Measurements from ENCODE around the gene VWA5B2.

Gene VWA5B2

DNA sequence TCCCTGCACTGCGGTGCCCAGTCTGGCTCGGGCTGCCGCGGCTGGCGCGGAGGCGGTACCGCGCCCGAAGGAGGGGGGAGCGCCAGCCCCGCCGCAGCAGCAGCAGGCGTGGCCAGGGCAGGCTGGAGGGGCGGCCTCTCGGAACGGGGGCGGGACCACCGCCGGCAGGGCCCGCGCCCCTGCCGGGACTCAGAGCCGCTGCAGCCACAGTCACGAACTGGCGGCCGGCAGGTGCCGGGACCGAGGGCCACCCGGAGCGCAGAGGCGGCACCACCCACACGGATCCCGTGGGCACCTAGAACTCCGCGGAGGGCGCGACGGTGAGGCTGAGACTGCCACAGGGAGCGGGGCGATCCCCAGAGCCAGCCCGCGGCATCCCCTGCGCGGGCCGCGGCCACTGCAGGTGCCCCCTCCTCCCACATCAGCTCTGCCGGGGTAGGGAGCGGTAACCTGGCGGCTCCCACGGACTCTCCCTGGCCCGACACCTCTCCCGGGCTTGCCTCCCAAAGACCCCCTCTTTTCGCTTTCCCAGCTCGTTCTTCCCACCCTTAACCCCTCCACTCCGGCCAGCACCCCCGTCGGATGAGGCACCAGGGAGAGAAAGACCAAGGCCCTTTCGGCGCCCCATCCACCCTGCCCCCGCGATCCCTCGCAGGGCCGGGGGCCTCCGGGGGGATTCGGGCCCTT lies at the start of gene VWA5B2:
VWA5B2 (plus strand) TSS at position 192 of the 687 bp plus-strand sequence. CDS start 944 bp downstream, outside the sequence.
- peak; percentile 41 for DNase-seq (ENCODE audit: low spot score)

DNA sequence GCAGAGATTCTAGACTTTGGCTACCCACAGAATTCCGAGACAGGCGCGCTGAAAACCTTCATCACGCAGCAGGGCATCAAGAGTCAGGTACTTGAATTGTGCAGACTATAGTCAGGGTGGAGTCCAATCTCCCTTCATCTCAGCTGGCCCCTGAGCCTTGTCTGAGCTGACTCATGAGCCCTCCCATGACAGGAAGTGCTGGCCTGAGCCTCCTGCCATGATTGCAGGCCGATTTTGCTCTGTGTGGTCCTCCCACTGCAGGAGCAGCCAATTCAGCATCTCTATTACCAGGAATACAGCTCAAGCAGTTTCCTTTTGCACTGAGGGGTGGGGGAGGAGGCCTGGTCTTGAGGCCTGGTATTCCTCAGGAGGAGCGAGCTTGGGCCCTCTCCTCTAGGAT lies 49.2 kb upstream of the VWA5B2 start:
- no peak for DNase-seq (ENCODE audit: low spot score)

DNA sequence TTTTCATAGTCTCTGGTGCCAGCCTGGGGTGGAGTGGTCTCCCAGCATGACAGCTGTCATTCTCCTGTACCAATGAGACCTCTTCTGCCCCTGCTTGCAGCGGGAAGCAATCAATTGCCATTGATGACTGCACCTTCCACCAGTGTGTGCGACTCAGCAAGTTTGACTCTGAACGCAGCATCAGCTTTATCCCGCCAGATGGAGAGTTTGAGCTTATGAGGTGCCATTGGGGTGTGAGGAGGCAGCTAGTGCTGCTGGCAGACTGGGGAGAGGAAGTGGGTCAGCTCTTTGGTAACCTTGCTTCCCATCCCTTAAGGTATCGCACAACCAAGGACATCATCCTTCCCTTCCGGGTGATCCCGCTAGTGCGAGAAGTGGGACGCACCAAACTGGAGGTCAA lies 47.8 kb upstream of the VWA5B2 start:
- no peak for DNase-seq (ENCODE audit: low spot score)

DNA sequence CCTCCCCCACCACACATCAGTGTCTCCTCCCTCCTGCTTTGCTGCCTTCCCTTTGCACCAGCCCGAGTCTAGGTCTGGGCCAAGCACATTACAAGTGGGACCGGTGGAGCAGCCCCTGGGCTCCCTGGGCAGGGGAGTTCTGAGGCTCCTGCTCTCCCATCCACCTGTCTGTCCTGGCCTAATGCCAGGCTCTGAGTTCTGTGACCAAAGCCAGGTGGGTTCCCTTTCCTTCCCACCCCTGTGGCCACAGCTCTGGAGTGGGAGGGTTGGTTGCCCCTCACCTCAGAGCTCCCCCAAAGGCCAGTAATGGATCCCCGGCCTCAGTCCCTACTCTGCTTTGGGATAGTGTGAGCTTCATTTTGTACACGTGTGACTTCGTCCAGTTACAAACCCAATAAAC lies 45.7 kb upstream of the VWA5B2 start:
- no peak for DNase-seq (ENCODE audit: low spot score)

DNA sequence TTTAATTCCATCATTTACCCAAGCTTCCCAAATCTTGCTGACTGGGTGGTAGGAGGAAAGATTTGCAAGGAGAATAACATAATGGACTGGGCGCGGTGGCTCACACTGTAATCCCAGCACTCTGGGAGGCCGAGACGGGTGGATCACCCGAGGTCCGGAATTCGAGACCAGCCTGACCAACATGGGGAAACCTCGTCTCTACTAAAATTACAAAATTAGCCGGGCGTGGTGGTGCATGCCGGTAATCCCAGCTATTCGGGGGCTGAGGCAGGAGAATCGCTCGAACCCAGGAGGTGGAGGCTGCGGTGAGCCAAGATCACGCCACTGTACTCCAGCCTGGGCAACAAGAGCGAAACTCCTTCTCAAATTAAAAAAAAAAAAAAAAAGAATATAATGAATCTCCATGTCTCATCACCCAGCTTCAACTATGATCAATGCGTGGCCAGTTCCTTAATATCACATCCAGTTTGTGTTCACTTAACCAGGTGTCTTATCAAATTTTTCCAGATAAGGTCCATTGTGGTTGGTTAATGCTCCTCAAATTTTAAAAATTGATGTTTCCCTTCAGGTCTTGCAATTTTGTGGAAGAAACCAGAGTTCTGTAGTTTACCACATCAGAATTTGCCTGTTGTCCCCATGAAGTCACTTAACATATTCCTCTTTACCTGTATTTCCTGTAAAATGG lies 44.7 kb upstream of the VWA5B2 start:
- DNase-seq (ENCODE audit: low spot score) = peak; percentile 48

DNA sequence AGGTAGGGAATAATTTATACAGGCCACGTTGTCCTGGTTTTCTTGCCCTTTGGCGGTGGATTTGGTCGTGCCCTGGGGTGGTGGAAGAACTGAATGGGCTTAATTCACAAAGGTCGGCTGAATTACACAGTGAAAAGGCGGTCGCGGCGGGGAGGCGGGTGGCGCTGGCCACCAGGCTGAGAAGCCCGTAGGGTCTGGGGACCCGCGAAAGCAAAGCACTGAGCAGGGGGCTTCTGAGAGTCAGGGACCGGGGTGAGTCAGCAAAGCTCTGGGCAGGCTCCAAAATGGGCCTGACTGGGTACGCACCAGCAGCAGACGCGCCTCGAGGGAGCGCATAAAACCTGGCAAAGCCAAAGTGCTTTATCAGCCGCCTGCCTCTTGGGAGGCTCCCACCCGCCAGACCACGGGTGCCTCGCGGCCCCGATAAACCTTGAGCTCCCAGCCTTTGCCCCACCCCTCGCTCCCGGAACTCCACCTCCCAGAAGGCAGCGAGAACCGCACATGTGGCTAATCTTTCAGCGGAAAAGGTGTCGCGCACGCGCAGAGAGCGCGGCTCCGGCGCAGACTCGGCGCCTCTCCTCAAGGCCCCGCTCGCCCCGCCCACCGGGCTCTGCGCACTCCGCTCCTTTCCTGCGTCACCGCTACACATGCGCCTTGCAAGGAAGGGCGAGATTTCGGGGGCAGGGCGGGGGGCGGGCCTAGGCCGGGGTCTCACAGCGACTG lies 43.8 kb upstream of the VWA5B2 start:
- DNase-seq (ENCODE audit: low spot score) = peak; percentile 100

DNA sequence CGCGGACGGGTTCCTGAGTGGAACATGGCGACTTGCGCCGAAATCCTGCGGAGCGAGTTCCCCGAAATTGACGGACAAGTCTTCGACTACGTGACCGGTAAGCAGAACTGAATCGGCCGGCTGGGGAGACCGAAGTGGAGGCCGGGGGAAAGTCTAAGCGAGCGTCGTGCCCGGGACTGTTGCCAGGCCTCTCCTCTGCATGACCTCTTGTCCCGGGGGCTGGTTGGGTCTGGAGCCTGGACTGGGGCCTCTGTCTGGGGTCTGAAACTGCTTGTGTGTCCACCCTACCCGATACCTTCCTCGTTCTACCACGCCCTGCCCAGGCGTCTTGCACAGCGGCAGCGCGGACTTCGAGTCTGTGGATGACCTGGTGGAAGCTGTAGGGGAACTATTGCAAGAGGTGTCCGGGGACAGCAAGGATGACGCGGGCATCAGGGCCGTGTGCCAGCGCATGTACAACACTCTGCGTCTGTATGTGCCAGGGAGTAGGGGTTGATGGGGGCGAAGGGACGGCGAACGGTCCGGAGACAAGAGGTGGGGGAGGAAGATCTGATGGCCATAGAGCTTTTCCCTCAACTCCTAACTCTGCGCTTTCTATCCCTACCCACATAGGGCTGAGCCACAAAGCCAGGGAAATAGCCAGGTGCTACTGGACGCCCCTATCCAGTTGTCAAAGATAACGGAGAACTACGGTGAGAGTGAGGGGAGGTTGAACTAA lies 43.0 kb upstream of the VWA5B2 start, which contains the start of gene ABCF3:
ABCF3 (plus strand) TSS at position 16 of the 718 bp plus-strand sequence; CDS start at position 25, 9 bp downstream.
- peak; percentile 56 for DNase-seq (ENCODE audit: low spot score)

DNA sequence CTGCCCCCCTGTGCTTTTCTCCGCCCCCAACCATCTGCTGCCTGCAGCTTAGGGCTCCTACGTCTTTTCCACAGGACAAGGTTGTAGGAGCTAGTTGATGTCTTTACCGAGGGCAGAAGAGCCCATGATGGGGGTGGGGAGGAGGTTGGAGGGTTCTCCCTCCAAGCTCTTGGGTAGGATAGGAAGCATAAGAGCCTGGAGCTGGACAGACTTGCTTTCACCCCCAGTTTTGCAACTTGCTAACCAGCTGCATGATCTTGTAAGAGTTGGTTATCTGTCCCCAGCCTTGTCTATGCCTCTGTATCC lies 42.5 kb upstream of the VWA5B2 start:
- DNase-seq (ENCODE audit: low spot score) = peak; percentile 22

DNA sequence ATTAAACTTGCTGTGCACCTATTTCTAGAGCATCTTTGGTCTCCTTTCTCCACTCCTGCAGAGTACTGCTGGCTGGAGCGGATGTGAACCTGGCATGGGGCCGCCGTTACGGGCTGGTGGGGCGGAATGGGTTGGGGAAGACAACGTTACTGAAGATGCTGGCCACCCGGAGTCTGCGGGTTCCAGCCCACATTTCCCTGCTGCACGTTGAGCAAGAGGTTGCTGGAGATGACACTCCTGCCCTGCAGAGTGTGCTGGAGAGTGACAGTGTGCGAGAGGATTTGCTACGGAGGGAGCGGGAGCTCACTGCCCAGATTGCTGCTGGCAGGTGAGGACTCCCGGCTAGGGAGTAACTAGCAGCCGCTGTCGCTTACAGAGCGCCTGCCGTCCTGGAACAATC lies 41.3 kb upstream of the VWA5B2 start:
- DNase-seq (ENCODE audit: low spot score) = no peak

DNA sequence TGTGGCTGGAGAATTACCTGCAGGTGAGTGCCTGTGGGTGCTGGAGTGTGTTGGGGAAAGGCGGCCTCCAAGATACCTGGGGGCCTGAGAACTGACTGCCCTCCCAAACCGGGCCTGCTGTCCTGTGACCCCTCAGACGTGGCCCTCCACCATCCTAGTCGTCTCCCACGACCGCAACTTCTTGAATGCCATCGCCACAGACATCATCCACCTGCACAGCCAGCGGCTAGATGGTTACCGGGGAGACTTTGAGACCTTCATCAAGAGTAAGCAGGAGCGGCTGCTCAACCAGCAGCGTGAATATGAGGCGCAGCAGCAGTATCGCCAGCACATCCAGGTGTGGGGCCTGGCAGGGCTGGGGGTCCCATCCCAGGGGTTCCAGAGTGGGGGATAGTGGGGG lies 40.0 kb upstream of the VWA5B2 start:
- DNase-seq (ENCODE audit: low spot score) = no peak

DNA sequence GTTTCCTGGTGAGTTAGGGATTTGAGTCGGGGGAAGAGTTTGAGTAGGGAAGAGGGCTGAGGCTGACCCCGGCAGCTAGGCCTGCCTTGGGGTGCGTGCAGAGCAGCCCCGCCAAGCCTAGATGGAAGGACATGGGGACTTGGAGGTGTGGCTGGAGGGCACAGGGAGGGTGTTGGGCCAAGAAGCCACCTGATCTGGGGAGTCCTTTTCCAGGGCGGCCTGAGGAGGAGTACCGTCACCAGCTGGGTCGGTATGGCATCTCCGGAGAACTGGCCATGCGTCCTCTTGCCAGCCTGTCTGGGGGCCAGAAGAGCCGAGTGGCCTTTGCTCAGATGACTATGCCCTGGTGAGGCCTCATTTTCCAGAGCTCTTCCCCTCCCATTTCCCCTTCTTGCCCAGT lies 36.5 kb upstream of the VWA5B2 start:
- DNase-seq (ENCODE audit: low spot score) = no peak

DNA sequence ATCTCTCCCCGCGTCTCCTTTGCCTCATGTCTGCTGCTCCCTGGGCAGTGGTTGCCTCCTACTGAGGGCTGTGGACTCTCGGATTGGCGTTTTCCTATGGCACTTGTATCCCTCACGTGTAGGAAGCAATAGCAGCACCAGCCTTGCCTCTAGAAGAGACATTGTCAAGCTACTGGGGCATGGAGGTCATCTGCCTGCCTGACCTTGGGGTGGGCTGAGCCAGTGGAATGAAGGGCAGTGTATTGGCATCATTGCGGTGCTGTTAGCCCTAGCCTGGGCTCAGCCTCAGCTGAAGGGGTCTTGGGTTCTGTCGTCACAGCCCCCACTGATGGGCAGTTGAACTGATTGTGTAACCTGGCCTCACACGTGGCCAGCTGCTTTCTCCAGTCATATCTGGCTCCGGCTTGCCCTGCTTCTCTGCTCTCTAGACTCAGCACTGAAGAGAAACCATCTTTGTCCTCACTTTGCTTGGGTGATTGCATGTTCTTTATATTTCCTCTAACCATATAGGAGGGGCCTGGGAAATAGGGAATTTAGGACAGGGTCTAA lies 35.3 kb upstream of the VWA5B2 start:
- DNase-seq (ENCODE audit: low spot score) = no peak

DNA sequence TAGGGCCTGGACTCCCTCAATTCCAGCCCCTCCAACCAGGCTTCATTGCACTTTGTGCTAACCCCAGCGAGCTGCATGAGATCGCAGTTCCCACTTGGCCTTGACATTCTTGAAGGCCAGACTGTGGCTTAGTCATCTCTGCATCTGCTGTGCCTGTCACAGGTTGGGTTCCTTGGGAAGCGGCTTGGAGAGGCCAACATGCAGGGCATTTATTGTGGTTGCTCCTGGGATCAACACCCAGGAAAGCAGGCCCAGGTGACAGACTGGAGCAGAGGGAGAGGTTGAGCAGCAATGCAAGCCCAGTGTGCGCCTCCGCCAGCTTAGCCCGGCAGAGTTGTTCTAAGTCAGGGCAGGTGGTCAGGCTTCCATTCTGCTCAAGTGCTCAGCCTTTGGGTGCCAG lies 32.8 kb upstream of the VWA5B2 start:
- DNase-seq (ENCODE audit: low spot score) = no peak

DNA sequence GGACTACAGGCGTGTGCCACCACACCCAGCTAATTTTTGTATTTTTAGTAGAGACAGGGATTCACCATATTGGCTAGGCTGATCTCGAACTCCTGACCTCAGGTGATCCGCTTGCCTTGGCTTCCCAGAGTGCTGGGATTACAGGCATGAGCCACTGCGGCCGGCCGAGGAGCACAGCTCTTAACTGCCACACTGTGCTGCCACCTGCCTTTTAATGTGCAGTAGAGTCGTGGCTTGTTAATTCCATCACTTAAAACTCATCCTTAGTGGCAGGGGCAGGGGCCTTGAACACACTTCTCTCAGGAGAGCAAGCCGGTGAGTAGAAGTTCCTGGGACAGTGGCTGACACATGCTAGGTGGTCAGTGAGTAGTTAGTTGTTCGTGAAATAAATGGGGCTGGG lies 30.9 kb upstream of the VWA5B2 start:
- DNase-seq (ENCODE audit: low spot score) = no peak

DNA sequence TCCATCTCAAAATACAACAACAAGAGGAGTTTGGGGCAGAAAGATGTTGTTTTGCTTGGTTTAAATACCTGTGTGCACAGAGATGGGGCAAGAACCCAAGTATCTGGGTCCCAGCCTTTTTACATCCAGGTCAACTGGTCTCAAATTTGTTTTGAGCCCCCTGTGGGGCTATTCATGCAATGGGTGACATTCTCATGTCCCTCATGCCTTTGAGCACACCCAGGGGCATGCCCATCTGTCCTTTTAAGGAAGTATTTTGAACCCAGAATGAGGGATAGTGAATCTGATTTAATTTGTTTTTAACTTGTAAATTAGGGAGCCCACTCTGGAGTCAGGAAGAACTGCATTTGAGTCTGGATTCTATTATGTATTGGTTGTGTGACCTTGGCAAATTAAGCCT lies 28.6 kb upstream of the VWA5B2 start:
- DNase-seq (ENCODE audit: low spot score) = no peak

DNA sequence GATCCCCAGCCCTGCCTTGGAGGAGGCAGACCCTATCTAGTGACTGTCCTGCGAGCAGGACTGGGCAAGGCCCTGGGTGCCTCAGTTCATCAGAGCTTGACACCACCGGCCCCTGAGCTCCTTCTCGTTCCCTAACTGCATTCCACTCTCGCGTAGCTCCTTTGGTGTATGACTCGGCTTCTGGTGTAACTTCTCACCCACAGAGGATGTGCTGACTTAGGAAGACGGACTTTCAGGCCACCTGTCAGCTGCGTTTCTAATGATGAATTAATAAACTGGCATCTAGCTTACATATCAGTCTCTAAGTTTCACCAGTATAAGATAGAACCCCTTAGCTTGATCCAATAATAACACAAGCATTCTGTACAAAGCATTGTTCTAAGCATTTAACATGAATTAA lies 25.9 kb upstream of the VWA5B2 start:
- DNase-seq (ENCODE audit: low spot score) = no peak

DNA sequence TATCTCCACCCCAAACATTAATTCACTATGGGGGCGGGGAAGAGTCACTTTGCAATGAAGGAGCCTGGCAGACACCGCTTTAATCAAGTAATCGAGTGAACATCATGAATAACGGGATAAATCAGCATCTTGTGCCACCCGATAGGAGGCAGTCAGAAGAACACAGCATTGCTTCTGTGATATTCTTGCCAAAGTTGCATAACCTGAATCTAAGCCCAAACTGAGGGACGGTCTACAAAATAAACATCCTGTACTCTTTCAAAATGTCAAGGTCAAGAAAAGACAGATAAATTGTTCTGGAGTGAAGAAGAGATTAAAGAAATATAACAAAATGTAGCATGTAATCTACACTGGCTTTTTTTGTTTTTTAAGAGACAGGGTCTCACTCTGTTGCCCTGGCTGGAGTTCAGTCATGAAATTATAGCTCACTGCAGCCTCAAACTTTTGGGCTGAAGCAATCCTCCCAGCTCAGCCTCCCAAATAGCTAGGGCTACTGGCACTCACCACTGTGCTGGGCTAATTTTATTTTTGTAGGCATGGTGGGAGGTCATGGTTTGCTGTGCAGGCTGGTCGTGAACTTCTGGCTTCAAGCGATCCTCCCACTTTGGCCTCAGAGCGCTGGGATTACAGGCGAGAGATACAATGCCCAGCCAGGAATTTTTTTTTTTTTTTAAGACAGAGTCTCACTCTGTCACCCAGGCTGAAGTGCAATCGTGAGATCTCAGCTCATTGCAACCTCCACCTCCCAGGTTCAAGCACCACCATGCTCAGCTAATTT lies 20.1 kb upstream of the VWA5B2 start:
- DNase-seq (ENCODE audit: low spot score) = no peak

DNA sequence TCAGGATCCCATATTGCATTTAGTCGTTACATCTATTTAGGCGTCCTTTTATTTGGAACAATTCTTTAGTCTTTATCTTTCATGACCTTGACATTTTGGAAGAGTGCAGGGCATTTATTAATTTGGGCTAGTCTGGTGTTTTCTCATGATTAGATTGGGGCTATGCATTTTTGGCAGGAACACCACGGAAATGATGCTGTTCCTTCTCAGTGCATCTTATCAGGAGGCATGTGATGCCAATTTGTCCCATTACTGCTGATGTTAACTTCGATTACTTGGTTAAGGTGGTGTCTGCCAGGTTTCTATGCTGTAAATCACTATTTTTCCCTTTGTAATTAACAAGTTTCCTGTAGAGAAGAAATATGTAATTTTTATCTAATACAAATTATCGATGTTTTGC lies 18.1 kb upstream of the VWA5B2 start:
- DNase-seq (ENCODE audit: low spot score) = no peak

DNA sequence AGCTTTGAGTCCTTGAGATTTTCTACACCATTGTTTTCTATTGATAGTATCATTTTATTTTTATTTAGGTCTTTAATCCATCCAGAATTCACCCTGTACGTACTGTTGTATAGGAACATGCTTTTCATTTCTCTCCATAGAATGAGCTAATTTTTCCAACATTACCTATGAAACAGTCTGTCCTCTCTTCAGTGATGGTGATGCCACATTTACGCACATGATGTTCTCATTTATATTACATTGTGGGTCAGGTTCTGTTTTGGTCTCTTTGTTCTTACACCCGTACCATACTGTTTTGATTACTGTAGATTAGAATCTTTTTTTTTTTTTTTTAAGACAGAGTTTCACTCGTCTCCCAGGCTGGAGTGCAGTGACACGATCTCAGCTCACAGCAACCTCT lies 17.7 kb upstream of the VWA5B2 start:
- DNase-seq (ENCODE audit: low spot score) = no peak

DNA sequence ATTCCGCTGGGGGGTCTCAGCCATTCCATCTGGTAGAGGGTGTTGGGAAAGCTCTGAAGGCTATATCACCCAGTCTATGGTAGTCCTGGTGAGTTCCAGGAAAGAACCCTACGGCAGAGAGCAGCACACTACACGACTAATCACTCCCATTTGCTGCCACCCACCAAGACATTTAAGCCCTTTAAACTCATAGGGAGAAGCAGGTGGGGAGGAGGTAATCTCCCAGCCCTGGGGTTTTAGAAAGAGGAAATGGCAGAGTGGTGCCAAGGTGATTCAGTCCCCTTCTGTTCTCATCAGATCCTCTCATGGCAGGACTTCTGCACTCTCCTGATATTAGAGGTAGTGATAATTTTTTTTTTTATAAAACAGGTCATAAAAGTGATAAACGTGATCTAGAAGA lies 10.6 kb upstream of the VWA5B2 start:
- no peak for DNase-seq (ENCODE audit: low spot score)

DNA sequence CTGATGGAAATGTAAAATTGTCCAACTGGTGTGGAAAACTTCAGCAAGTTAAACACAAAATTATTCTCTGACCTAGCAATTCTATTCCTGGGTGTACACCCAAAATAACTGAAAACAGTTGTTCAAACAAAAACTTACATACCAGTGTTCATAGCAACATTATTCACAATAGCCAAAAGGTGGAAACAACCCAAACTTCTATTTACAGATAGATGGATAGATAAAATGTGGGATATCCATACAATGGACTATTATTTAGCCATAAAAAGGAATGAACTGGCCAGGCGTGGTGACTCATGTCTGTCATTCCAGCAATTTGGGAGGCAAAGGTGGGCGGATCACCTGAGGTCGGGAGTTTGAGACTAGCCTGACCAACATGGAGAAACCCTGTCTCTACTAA lies 6.9 kb upstream of the VWA5B2 start:
- no peak for DNase-seq (ENCODE audit: low spot score)

DNA sequence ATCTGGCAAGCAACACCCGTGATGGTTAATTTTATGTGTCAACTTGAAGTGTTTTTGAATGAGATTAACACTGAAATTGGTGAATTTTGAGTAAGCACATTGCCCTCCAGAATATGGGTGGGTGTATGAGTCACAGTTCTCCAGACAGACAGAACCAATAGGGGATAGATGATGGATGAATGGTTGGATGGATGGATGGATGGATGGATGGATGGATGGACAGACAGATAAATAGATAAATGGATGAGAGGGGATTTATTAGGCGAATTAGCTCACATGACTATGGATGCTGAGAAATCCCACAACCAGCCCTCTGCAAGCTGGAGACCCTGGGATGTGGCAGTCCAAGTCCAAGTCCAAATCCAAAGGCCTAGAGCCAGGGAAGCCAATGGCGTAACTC lies 5.4 kb upstream of the VWA5B2 start:
- no peak for DNase-seq (ENCODE audit: low spot score)
